PC-9 (cell line): ENCODE data around the gene CCDC167. TPM values are rescaled to one million over a fixed set of nuclear protein-coding genes. Genes with fewer than 3 reads are reported as not detected.

ENCODE experiments used
- BruUV-seq: library from RNA; stranded (reverse); fragments of 400-500 nt; replicated peaks from 2 replicates; lab custom pipeline; 2021; lab: Mats Ljungman, UMichigan
- CTCF ChIA-PET: fragments of 300-600 bp; sonication (Branson Sonifier 250); formaldehyde crosslinking; loops from one replicate; lab custom pipeline; 2022; ENCODE audit warnings: antibody characterized with exemption; lab: Charles Lee
- POLR2A ChIA-PET: fragments of 300-600 bp; sonication (Branson Sonifier 250); formaldehyde crosslinking; loops from one replicate; lab custom pipeline; 2022; ENCODE audit warnings: antibody characterized with exemption; ENCODE audit not compliant: unreplicated experiment; lab: Charles Lee
- DNase-seq, 2 experiments: peaks; one replicate each; pipeline versions ENCODE4 v3.0.0 to v3.0.0-alpha.2; 2015 to 2022; ENCODE audit warnings: mixed read lengths in 1 of 2
- H2AFZ ChIP-seq: fragments of 200-600 bp; sonication (generic); 2 replicates; pipeline ENCODE4 v1.8.1; 2017; ENCODE audit warnings: antibody characterized with exemption
- H3F3A ChIP-seq: fragments of 200-600 bp; sonication (generic); 2 replicates; pipeline ENCODE4 v1.8.1; 2017; ENCODE audit warnings: antibody characterized with exemption, mild to moderate bottlenecking, low read depth; ENCODE audit not compliant: insufficient read depth
- H3K27ac ChIP-seq: fragments of 200-600 bp; sonication (generic); 2 replicates; pipeline ENCODE4 v1.6.1; 2016; ENCODE audit warnings: mixed run types
- H3K27me3 ChIP-seq: fragments of 200-600 bp; sonication (generic); 2 replicates; pipeline ENCODE4 v1.6.1; 2016; ENCODE audit warnings: low read depth, mixed run types; ENCODE audit not compliant: insufficient read depth
- H3K36me3 ChIP-seq: fragments of 200-600 bp; sonication (generic); 2 replicates; pipeline ENCODE4 v1.6.1; 2016; ENCODE audit warnings: low read depth, mixed run types
- H3K4me1 ChIP-seq: fragments of 200-600 bp; sonication (generic); replicated peaks from 2 replicates; pipeline ENCODE4 v1.6.1; 2016; ENCODE audit warnings: mixed run types; ENCODE audit not compliant: insufficient read depth
- H3K4me2 ChIP-seq: fragments of 200-600 bp; sonication (generic); 2 replicates; pipeline ENCODE4 v1.6.1; 2017; ENCODE audit warnings: mixed run types
- H3K4me3 ChIP-seq: fragments of 200-600 bp; sonication (generic); 2 replicates; pipeline ENCODE4 v1.6.1; 2016; ENCODE audit warnings: mixed run types
- H3K79me2 ChIP-seq: fragments of 200-600 bp; sonication (generic); 2 replicates; pipeline ENCODE4 v1.6.1; 2017; ENCODE audit warnings: low read depth, mixed run types
- H3K9me2 ChIP-seq: fragments of 200-600 bp; sonication (generic); 2 replicates; pipeline ENCODE4 v1.8.1; 2017; ENCODE audit warnings: mild to moderate bottlenecking; ENCODE audit not compliant: insufficient read depth
- H3K9me3 ChIP-seq: fragments of 200-600 bp; sonication (generic); 2 replicates; pipeline ENCODE4 v1.8.1; 2016; ENCODE audit warnings: low read depth; ENCODE audit not compliant: insufficient read depth
- H4K20me1 ChIP-seq: fragments of 200-600 bp; sonication (generic); 2 replicates; pipeline ENCODE4 v1.8.1; 2017; ENCODE audit not compliant: insufficient read depth
- CTCF ChIP-seq: fragments of 200-600 bp; sonication (generic); conservative IDR thresholded peaks from 2 replicates; pipeline ENCODE4 v1.6.1; 2017; ENCODE audit warnings: mixed run types, antibody characterized with exemption, mild to moderate bottlenecking, moderate library complexity
- EZH2 ChIP-seq: fragments of 200-600 bp; sonication (generic); IDR thresholded peaks from 2 replicates; pipeline ENCODE4 v1.8.0; 2017; ENCODE audit warnings: antibody characterized with exemption, low read depth
- intact Hi-C: fragments of 100-400 bp; cut with micrococcal nuclease; formaldehyde crosslinking; loops from one replicate; pipeline ENCODE4 v1.10.0; 2022; ENCODE audit not compliant: unreplicated experiment
- total RNA-seq: library from RNA; stranded (reverse); gene quantifications from 2 replicates; pipeline ENCODE4 v1.2.3, GENCODE V29; 2021

Gene CCDC167
- total RNA-seq, 1 experiment from 2014 or later = 29.4 TPM

DNA sequence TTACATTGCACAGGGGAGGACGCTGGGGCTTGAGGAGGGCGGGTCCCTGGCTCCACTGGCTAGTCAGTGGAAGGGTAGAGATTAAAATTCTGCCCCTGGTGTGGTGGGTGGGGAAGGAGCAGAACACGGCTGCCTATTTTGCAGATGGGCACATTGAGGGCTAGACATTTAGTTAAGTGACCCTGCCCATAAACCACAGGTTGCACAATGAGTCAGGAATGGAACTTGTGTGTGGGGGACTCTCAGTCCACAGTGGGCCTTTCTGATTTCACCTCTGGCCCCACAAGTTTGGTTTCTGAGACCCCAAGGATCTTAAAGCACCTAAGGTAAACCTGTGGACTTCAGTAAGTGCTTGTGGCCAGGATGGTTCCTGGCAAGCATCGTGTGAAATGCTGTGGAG is 22.0 kb upstream of the CCDC167 start:
- DNase-seq = no peak
- POLR2A ChIA-PET = no interaction called here
- H3K36me3 ChIP-seq = no peaks in the 10 kb centered on the region
- H2AFZ ChIP-seq = no peak overlapping the region
- TF ChIP-seq CTCF (no peak), EZH2 (no peak)
- CTCF ChIA-PET = no interaction called here
- no peaks in the 10 kb centered on the region for H3K79me2 ChIP-seq
- no TSS peak for BruUV-seq
- H4K20me1 ChIP-seq = no peaks in the 10 kb centered on the region
- H3K4me2 ChIP-seq = no peak overlapping the region
- H3K9me3 ChIP-seq = no peaks in the 10 kb centered on the region
- intact Hi-C loops = no loop called here
- H3K4me3 ChIP-seq = no peak overlapping the region
- H3F3A ChIP-seq = peaks cover 10% of the 10 kb centered on the region; the same call in 1 of the 2 replicates
- no peaks in the 10 kb centered on the region for H3K9me2 ChIP-seq
- no peak overlapping the region for H3K27ac ChIP-seq
- no peaks in the 10 kb centered on the region for H3K27me3 ChIP-seq
- peaks cover 15% of the 10 kb centered on the region for H3K4me1 ChIP-seq

GRCh38 chr6:37520926-37521325 is 21.2 kb upstream of the CCDC167 start:
- POLR2A ChIA-PET = no interaction called here
- intact Hi-C loops = no loop called here
- no peak overlapping the region for H2AFZ ChIP-seq
- CTCF ChIA-PET = no interaction called here
- H3F3A ChIP-seq = peaks cover 15% of the 10 kb centered on the region; the same call in 1 of the 2 replicates
- H4K20me1 ChIP-seq = no peaks in the 10 kb centered on the region
- H3K27ac ChIP-seq = no peak overlapping the region
- H3K4me3 ChIP-seq = no peak overlapping the region
- no peaks in the 10 kb centered on the region for H3K9me2 ChIP-seq
- no peaks in the 10 kb centered on the region for H3K36me3 ChIP-seq
- H3K27me3 ChIP-seq = no peaks in the 10 kb centered on the region
- no peaks in the 10 kb centered on the region for H3K79me2 ChIP-seq
- no peak overlapping the region for H3K4me2 ChIP-seq
- H3K9me3 ChIP-seq = no peaks in the 10 kb centered on the region
- TF ChIP-seq EZH2 (no peak), CTCF (no peak)
- DNase-seq = no peak
- H3K4me1 ChIP-seq = peaks cover 22% of the 10 kb centered on the region
- no TSS peak for BruUV-seq

DNA sequence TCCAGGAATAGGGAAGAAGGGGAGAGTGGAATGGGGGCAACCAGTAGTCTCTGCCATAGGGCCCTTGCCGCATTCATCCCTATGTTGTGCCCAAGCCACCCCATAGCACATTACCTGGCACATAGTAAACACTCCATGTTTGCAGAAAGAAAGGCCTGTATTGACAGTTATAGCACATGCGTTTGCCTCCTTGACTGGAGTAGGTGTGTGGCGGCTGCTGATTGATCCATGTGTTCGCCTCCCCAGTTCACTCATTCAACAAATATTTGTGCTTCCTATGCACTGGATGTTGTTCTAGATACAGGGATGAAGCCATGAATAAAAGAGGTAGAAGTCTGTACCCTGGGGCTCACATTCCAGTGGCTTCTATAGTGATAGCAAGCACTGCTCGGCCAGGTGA is 19.8 kb upstream of the CCDC167 start:
- CTCF ChIA-PET = no interaction called here
- H3K27me3 ChIP-seq = no peaks in the 10 kb centered on the region
- H3K9me3 ChIP-seq = no peaks in the 10 kb centered on the region
- no peak overlapping the region for H3K4me2 ChIP-seq
- H2AFZ ChIP-seq = no peak overlapping the region
- no peak overlapping the region for H3K27ac ChIP-seq
- BruUV-seq = no TSS peak
- H3K79me2 ChIP-seq = no peaks in the 10 kb centered on the region
- intact Hi-C loops = no loop called here
- H3K4me3 ChIP-seq = no peak overlapping the region
- H3K4me1 ChIP-seq = peaks cover 25% of the 10 kb centered on the region
- TF ChIP-seq EZH2 (no peak), CTCF (no peak)
- DNase-seq = no peak
- POLR2A ChIA-PET = interaction anchor here (0.7 kb wide), 1 partner anchor 28 kb away, joined by 7 read pairs; no protein-coding TSS in a partner anchor
- H4K20me1 ChIP-seq = no peaks in the 10 kb centered on the region
- H3K36me3 ChIP-seq = no peaks in the 10 kb centered on the region
- no peaks in the 10 kb centered on the region for H3K9me2 ChIP-seq
- peaks cover 14% of the 10 kb centered on the region; the same call in 1 of the 2 replicates for H3F3A ChIP-seq
